Activated naive CD8-positive, alpha-beta T cell (primary cell): Measurements from ENCODE around the gene ACE.
A peak's percentile ranks its signal among the peaks of the same experiment; 100 is the strongest.

Source experiments
- H3K27ac Mint-ChIP-seq: one replicate; pipeline ENCODE4 v1.8.0; 2021; ENCODE audit warnings: mixed read lengths
- H3K27me3 Mint-ChIP-seq: one replicate; pipeline ENCODE4 v1.8.0; 2021; ENCODE audit warnings: mixed read lengths
- H3K36me3 Mint-ChIP-seq: one replicate; pipeline ENCODE4 v1.8.0; 2021; ENCODE audit warnings: mixed read lengths
- H3K4me1 Mint-ChIP-seq: one replicate; pipeline ENCODE4 v1.8.0; 2021; ENCODE audit warnings: low read depth, mixed read lengths
- H3K4me3 Mint-ChIP-seq: one replicate; pipeline ENCODE4 v1.8.0; 2021; ENCODE audit warnings: mild to moderate bottlenecking, mixed read lengths
- H3K9me3 Mint-ChIP-seq: one replicate; pipeline ENCODE4 v1.8.0; 2021; ENCODE audit warnings: low read depth, mixed read lengths

The ACE gene

DNA sequence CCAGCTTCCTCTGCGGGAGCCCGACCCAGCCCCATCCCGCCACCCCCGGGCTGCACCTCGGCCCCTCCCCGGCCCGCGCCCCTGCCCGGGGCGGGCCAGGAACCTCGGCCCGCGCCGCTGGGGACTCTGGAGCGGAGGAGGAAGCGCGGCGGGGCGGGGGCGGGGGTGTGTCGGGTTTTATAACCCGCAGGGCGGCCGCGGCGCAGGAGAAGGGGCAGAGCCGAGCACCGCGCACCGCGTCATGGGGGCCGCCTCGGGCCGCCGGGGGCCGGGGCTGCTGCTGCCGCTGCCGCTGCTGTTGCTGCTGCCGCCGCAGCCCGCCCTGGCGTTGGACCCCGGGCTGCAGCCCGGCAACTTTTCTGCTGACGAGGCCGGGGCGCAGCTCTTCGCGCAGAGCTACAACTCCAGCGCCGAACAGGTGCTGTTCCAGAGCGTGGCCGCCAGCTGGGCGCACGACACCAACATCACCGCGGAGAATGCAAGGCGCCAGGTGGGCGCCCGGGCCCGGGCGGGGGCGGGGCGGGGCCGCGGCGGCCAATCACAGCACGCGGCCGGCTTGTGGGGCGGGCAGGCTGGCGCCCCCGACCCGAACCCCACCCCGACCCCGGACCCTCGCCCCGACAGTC, at the start of gene ACE:
Gene ACE, plus strand, starts transcription at position 208 of the 626 bp plus-strand sequence. Its CDS starts 34 bp downstream, at position 242.
- H3K4me3 Mint-ChIP-seq, result peak within 1 kb of the TSS; percentile 72
- H3K27ac Mint-ChIP-seq, result no peak within 1 kb of the TSS
- H3K27me3 Mint-ChIP-seq, result peaks cover 10% of the 10 kb centered on the region
- peaks cover 5% of the 10 kb centered on the region for H3K4me1 Mint-ChIP-seq
- no peaks in the 10 kb centered on the region for H3K36me3 Mint-ChIP-seq
- H3K9me3 Mint-ChIP-seq, result no peaks in the 10 kb centered on the region

- no peaks in the 10 kb centered on the region for H3K9me3 Mint-ChIP-seq
- H3K27ac Mint-ChIP-seq, result no peak overlapping the region
- H3K4me1 Mint-ChIP-seq, result peaks cover 29% of the 10 kb centered on the region
- H3K36me3 Mint-ChIP-seq, result no peaks in the 10 kb centered on the region
- H3K4me3 Mint-ChIP-seq, result no peak overlapping the region
- H3K27me3 Mint-ChIP-seq, result no peaks in the 10 kb centered on the region
Measured at GRCh38 chr17:63429766-63430165, 47.1 kb upstream of the ACE start.

DNA sequence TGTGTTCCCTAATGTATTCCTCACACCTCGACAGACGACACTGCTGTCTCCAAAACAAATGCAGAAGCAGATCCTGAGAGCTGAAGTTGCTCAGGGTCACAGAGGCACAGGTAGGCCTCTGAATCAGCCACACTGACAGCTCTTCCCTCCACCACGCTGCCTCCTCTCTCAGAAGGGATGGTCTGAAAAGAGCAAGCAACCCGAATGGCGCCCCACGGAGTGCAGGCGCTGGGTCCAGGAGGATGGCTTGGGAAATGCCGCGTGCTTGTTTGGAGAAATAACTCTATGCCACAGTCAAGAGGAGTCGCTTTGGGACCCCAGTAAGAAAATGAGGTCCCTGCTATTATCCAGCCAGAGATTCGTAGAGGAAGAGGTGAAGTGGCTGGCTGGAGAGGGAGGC, 46.6 kb upstream of the ACE start:
- H3K4me3 Mint-ChIP-seq, result no peak overlapping the region
- H3K9me3 Mint-ChIP-seq, result no peaks in the 10 kb centered on the region
- H3K27me3 Mint-ChIP-seq, result no peaks in the 10 kb centered on the region
- H3K27ac Mint-ChIP-seq, result no peak overlapping the region
- H3K4me1 Mint-ChIP-seq, result peaks cover 32% of the 10 kb centered on the region
- no peaks in the 10 kb centered on the region for H3K36me3 Mint-ChIP-seq

DNA sequence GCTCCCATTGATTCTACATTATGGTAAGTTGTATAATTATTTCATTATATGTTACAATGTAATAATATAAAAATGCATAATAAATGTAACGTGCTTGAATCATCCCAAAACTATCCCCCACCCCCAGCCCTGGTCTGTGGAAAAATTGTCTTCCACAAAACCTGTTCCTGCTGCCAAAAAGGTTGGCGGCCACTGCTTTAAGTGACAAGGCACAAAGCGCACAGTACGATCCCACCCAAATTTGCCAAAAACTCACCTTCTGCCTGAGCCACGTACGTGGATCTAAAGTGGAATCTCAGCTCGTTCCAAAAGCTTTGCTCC, 45.3 kb upstream of the ACE start:
- no peak overlapping the region for H3K27ac Mint-ChIP-seq
- peaks cover 28% of the 10 kb centered on the region for H3K4me1 Mint-ChIP-seq
- H3K9me3 Mint-ChIP-seq, result no peaks in the 10 kb centered on the region
- no peaks in the 10 kb centered on the region for H3K36me3 Mint-ChIP-seq
- H3K27me3 Mint-ChIP-seq, result no peaks in the 10 kb centered on the region
- no peak overlapping the region for H3K4me3 Mint-ChIP-seq

- peaks cover 22% of the 10 kb centered on the region for H3K4me1 Mint-ChIP-seq
- no peak overlapping the region for H3K4me3 Mint-ChIP-seq
- no peaks in the 10 kb centered on the region for H3K9me3 Mint-ChIP-seq
- no peak overlapping the region for H3K27ac Mint-ChIP-seq
- H3K27me3 Mint-ChIP-seq, result no peaks in the 10 kb centered on the region
- H3K36me3 Mint-ChIP-seq, result no peaks in the 10 kb centered on the region
Measured at GRCh38 chr17:63431939-63432804, 44.7 kb upstream of the ACE start.

GRCh38 chr17:63433746-63434591, 42.9 kb upstream of the ACE start:
- Mint-ChIP-seq H3K4me3 (no peak overlapping the region), H3K36me3 (no peaks in the 10 kb centered on the region), H3K4me1 (peaks cover 9% of the 10 kb centered on the region), H3K27me3 (no peaks in the 10 kb centered on the region), H3K27ac (no peak overlapping the region), H3K9me3 (no peaks in the 10 kb centered on the region)

GRCh38 chr17:63434951-63435571, 41.8 kb upstream of the ACE start:
- Mint-ChIP-seq H3K36me3 (no peaks in the 10 kb centered on the region), H3K27me3 (no peaks in the 10 kb centered on the region)

DNA sequence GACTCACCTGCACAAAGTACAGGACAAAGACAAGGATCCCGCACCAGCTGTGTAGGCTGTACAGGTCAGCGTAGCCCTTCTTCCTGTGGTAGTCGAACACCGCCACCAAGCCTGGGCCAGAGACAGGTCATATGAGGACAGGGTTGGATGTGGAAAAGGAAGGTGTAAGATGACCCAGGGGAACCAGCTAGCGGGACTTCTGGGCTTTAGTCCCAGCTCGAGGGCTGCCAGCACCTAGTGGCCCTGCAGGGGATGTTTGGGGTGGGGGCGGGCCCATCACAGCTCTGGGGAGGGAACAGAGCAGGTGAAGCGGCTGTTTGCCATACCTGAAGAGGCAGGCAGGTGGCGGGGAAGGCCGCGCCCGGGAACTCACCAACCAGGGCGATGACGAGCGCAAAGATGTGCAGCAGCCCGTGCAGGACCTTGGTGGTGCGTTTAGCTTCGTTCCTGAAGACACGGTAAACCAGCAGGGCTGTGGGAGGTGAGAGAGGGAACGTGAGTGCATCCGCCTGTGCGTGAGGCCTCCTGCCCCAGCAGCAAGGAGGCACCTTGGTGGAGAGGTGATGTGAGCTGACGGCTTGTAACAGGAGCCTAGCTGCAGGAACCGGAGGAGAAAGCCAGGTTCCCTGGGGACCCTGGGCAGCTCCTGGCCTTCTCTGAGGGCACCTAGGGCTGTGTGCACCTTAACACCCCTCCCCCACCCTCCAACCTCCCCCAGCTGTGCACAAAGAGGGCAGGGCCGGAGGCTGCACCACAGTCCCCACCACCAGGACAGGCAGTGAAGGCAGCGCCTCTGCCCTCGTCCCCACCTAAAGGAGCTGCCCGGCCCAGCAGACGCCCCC, 41.0 kb upstream of the ACE start:
- Mint-ChIP-seq H3K9me3 (no peaks in the 10 kb centered on the region), H3K4me3 (no peak overlapping the region), H3K27ac (no peak overlapping the region), H3K27me3 (no peaks in the 10 kb centered on the region), H3K36me3 (no peaks in the 10 kb centered on the region), H3K4me1 (peaks cover 25% of the 10 kb centered on the region)

More at GRCh38 chr17:63434951-63435571, 41.8 kb upstream of the ACE start:
- Mint-ChIP-seq H3K9me3 (no peaks in the 10 kb centered on the region), H3K27ac (no peak overlapping the region), H3K4me3 (no peak overlapping the region), H3K4me1 (peaks cover 17% of the 10 kb centered on the region)

GRCh38 chr17:63436523-63437110, 40.2 kb upstream of the ACE start:
- Mint-ChIP-seq H3K4me1 (peaks cover 28% of the 10 kb centered on the region), H3K4me3 (no peak overlapping the region), H3K36me3 (no peaks in the 10 kb centered on the region), H3K27ac (no peak overlapping the region), H3K9me3 (no peaks in the 10 kb centered on the region), H3K27me3 (no peaks in the 10 kb centered on the region)

DNA sequence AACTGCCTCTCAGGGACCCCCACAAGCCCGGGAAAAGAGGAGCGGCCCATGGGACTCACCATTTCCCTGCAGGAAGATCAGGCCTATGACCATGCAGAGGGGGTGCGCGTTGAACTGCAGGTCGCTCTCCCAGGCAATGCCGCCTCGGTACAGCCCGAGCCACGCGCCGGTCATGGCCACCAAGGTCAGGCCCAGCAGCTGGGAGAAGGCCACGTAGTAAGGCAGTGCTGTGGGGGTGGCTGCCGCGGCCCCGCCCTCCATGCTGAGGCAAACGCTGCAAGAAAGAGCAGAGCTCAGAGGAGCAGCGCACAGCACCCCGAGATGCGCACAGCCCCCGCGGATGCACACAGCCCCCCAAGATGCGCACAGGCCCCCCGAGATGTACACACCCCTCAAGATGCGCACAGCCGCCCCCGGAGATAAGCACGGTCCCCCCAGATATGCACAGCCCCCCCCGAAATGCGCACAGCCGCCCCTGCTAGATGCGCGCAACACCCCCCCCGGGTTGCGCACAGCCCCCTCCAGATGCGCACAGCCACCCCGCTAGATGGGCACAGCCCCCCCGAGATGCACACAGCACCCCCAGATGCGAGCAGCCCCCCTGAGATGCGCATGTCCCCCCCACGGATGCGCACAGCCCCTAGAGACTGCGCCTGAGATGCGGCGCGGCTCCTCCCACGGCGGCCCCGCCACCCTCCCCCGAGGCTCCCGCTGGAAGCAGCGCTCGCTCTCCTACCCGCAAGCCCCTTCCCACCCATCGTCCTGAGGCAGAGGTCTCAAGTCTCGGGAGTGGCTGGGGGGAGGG, 39.4 kb upstream of the ACE start:
- H3K27ac Mint-ChIP-seq, result no peak overlapping the region
- H3K9me3 Mint-ChIP-seq, result no peaks in the 10 kb centered on the region
- H3K27me3 Mint-ChIP-seq, result no peaks in the 10 kb centered on the region
- no peak overlapping the region for H3K4me3 Mint-ChIP-seq
- no peaks in the 10 kb centered on the region for H3K36me3 Mint-ChIP-seq
- peaks cover 28% of the 10 kb centered on the region for H3K4me1 Mint-ChIP-seq

DNA sequence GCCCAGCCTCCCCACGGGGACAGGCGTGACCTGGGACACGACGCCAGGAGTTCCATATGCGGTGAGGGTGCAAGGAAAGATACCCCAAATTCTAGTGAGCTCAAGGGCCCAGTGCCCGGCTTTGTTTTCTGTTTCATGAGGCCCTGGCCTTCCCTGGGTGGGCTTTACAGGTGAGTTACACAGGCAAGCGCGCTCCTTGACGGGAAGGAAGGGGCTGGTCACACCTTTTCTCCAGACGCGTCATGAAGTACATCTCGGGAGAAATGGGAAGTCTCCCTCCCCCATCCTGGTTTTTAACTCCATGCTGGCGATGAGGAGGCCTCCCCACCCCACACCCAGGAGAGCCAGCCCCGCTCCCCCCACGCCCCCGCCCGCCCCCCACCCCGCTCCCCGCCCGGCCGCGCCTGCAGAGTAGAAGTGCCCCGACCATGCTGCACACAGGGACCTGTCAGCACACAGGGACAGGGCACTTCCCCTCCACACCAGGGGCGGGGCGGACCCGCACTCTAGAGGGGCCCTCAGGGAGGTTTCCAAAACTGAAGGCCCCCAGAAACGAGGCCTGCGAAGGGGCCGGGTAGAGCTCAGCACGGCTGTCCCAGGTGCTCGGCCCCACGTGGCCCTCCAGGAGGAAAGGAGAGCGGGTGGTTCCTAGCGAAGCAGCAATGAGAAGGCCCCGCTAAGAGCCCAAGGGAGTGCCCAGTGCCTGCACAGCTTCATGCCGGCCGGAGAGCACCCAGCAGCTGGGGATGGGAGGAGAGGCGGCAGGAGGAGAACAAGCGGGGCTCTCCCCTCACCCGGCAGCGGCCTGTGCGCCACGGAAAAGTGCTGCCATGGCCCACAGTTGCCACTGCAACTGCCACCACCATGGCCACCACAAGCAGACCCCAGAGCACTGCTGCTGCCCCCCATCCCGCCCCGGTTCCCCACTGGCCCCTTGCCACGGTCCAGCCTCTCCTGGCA, 38.5 kb upstream of the ACE start:
- Mint-ChIP-seq H3K4me3 (no peak overlapping the region), H3K27me3 (no peaks in the 10 kb centered on the region), H3K9me3 (no peaks in the 10 kb centered on the region), H3K36me3 (no peaks in the 10 kb centered on the region), H3K4me1 (peaks cover 28% of the 10 kb centered on the region), H3K27ac (no peak overlapping the region)

DNA sequence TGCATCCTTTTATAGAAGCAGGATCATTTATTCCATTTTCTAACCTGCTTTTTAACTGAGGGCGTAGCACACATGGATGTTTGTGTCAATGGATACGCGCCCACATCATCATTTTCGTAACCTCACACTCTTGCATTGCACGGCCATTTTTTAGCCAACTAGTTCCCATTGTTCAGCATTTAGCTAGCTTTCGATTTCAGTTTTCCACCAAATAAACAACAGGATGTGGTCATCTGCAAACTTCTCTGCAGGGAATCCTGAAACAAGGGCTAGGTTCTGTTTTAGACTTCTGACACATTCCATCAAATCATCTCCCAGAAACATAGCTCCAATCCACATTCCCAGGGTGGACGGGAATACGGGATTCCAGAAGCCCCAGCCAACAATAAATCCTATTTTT, 37.2 kb upstream of the ACE start:
- no peaks in the 10 kb centered on the region for H3K27me3 Mint-ChIP-seq
- H3K4me3 Mint-ChIP-seq, result peak overlapping the region; percentile 21
- H3K27ac Mint-ChIP-seq, result peak overlapping the region; percentile 41
- peaks cover 23% of the 10 kb centered on the region for H3K4me1 Mint-ChIP-seq
- H3K36me3 Mint-ChIP-seq, result no peaks in the 10 kb centered on the region
- H3K9me3 Mint-ChIP-seq, result no peaks in the 10 kb centered on the region
